Uterus (tissue), 2 donors: Measurements from ENCODE around the gene SREK1IP1.

Experiments
- CTCF ChIP-seq, 4 experiments: fragments of 200-600 bp in 2 of 4; fragments of 450-650 bp in 2 of 4; sonication (generic) in 2 of 4; IDR thresholded peaks; one replicate each; pipeline ENCODE4 v1.5.1; 2016 to 2019; ENCODE audit warnings: antibody characterized with exemption in 4 of 4, mild to moderate bottlenecking in 2 of 4, moderate library complexity in 1 of 4
- POLR2A ChIP-seq, 2 donors: fragments of 450-650 bp; IDR thresholded peaks; one replicate each; pipeline ENCODE4 v1.6.1; 2016; ENCODE audit warnings: antibody characterized with exemption in 2 of 2, mild to moderate bottlenecking in 1 of 2, moderate library complexity in 1 of 2

DNA sequence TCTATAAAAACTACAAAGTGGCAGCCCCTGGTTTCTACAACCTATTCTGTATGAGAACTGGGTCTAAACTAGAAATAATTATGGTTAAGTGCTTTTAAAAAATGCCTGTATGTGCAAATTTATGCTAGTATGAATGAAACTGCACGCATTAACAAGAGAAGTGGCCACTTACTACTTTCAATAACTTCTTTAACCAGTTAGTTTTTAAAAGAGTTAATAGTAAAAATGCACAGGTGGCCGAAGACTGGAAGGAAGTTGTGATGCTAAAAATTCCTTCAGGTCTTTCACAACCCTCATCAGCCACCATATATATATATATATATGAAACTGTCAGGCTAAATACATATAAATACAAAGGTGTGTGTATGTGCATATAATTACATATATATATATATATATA, 41.3 kb downstream of the SREK1IP1 start:
- TF ChIP-seq POLR2A (IDR thresholded peaks at IDR 0.05) (no peak), CTCF (IDR thresholded peaks at IDR 0.05) (no peak)
